ENCODE data around the gene WDR62.
A peak's percentile ranks its signal among the peaks of the same experiment; 100 is the strongest.
"Not testable (repeated sequence)": the region's sequence is repeated elsewhere in the genome, so short reads cannot be mapped to it uniquely, and the experiment has no call there.

The WDR62 gene

GRCh38 chr19:36113425-36113824 lies 58.7 kb downstream of the WDR62 start:
- DNase-seq, result no peak

GRCh38 chr19:36113894-36114720 lies 59.4 kb downstream of the WDR62 start:
- DNase-seq, result peak; percentile 39

GRCh38 chr19:36114721-36115452 lies 60.2 kb downstream of the WDR62 start, which contains the start of gene POLR2I:
TSS of gene POLR2I (minus strand) at chr19:36114875. CDS start at chr19:36114856, 19 bp downstream.
- DNase-seq, result peak; percentile 100

- no peak for DNase-seq
These were observed 61.0 kb downstream of the WDR62 start, which contains the start of gene TBCB for GRCh38 chr19:36115453-36116343. TSS of gene TBCB (plus strand) at chr19:36115468. CDS start at chr19:36115561, 93 bp downstream.

DNA sequence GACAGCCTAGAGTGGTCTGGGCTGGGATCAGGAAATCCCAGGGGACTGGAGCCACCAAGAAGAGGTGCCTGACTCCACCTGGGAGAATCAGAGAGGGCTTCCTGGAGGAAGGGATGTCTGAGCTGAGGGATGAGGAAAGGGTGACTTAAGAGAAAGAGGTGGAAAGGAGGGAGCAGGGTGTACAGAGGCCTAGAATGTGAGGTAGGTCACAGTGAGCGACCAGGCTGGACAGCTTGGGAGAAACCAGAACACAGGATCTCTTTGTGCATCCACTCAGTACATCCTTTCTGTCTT lies 61.6 kb downstream of the WDR62 start:
- no peak for DNase-seq

DNA sequence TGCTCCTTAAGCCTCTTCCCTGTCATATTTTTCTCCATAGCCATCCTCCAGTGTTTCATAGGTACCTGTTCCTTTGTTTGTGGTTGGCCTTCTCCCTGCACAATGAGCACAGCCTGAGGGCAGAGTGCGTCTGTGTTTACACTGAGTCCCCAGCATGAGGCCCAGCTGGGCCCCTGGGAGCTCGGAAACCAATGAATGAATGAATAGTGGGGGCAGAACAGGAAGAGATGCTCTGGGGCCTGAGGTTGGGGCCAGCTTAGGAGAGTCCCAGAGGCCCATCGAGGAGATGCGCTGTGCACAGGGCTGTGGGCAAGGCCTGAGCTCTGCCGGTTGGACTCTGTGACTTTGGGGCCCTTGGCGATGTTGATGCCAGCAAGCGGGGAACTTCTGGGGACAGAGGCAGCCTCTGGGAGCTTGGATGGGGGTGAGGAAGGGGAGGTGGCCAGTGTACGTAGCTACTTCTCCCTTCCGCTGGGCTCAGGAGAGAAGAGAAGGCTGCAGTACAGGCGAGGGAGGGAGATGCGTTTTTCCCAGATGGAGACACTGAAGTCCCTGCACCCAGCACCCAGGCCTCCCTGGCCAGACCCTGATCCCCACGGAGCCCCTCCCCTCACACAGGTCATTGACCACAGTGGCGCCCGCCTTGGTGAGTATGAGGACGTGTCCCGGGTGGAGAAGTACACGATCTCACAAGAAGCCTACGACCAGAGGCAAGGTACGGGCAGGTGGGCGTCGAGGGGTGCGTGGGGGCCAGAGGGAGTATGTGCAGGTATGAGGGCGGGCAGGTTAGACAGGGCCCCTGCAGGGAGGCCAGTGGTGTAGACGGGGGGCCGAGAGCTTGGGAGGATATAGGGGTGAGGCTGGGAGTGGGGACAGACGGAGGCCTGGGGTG lies 65.6 kb downstream of the WDR62 start:
- no peak for DNase-seq

GRCh38 chr19:36120984-36121358 lies 66.3 kb downstream of the WDR62 start:
- no peak for DNase-seq

DNA sequence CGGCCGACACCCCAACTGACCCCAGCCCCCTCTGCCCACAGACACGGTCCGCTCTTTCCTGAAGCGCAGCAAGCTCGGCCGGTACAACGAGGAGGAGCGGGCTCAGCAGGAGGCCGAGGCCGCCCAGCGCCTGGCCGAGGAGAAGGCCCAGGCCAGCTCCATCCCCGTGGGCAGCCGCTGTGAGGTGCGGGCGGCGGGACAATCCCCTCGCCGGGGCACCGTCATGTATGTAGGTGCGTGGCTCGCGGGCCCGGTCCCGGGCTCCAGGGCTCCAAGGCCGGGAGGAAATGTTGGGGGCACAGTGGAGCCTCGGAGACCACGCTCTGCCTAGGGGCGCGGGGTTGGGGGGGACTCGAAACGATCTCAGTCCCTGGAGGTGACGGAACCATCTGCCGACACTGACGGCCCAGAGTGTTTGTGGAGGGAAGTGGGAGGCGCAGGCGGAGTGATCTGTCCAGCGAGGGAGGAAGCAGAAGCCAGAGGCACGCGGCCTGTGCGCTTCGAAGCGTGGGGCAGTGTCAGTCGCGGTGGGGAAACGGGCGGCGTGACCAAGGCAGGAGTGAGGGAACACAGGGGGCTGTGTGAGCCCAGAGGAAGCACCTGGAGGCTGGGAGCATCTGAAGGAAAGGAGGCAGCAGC lies 66.9 kb downstream of the WDR62 start:
- no peak for DNase-seq

DNA sequence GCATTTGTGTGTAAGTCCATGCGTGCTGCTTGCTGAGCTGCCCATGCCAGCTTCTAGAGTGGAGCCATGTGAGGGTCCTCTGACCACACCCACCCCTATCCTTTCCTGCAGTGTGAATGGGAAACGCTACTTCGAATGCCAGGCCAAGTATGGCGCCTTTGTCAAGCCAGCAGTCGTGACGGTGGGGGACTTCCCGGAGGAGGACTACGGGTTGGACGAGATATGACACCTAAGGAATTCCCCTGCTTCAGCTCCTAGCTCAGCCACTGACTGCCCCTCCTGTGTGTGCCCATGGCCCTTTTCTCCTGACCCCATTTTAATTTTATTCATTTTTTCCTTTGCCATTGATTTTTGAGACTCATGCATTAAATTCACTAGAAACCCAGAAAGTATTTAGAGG lies 70.9 kb downstream of the WDR62 start:
- no peak for DNase-seq

DNA sequence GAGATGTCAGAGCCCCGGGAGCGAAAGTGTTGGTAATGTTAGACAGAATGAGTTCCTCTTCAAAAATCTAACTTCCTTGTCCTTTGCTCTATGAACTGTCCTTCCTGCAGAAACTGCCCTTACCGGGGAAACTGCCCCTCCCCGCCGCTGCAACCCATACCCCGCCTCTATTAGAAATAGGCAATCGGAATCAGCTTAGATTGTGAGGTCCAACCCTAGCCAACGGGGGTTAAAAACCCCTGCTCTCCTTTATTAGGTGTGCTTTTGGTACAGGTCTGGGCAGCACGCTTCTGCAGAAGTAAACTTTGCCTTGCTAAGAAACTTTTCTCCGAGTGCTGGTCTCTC lies 73.7 kb downstream of the WDR62 start:
- no peak for DNase-seq

GRCh38 chr19:36131221-36131620 lies 76.5 kb downstream of the WDR62 start:
- not testable (repeated sequence) for DNase-seq

GRCh38 chr19:36134867-36135266 lies 80.2 kb downstream of the WDR62 start:
- not testable (repeated sequence) for DNase-seq

- DNase-seq, result peak; percentile 62
These were observed 82.4 kb downstream of the WDR62 start for GRCh38 chr19:36136964-36137686.

- DNase-seq, result no peak
These were observed 84.4 kb downstream of the WDR62 start for GRCh38 chr19:36139120-36139472.

- DNase-seq, result peak; percentile 97
These were observed 85.0 kb downstream of the WDR62 start, which contains the start of gene CAPNS1 for GRCh38 chr19:36139473-36140303. TSS of gene CAPNS1 (plus strand) at chr19:36140066. CDS start at chr19:36141012, 946 bp downstream.

GRCh38 chr19:36140304-36141038 lies 85.8 kb downstream of the WDR62 start:
- DNase-seq, result peak; percentile 61

- peak; percentile 86 for DNase-seq
These were observed 86.6 kb downstream of the WDR62 start for GRCh38 chr19:36141039-36141927.

- no peak for DNase-seq
These were observed 87.3 kb downstream of the WDR62 start for GRCh38 chr19:36142046-36142445.

Measured in fibroblast of skin of scalp (primary cell).